NCI-H2081 treated with DMSO at 0.1 percent for 48 hours (cell line): ENCODE measurements around the gene CRYGC.

Source experiments
- DNase-seq: peaks from one replicate; lab custom pipeline; 2025; lab: John Stamatoyannopoulos, UW

CRYGC gene

GRCh38 chr2:208093128-208093527, 36.5 kb downstream of the CRYGC start:
- no peak for DNase-seq

GRCh38 chr2:208092093-208092832, 37.4 kb downstream of the CRYGC start:
- DNase-seq, result no peak

- DNase-seq, result no peak
Observed at GRCh38 chr2:208090420-208090819, 39.2 kb downstream of the CRYGC start.

GRCh38 chr2:208086029-208086428, 43.6 kb downstream of the CRYGC start:
- no peak for DNase-seq

GRCh38 chr2:208083807-208084206, 45.8 kb downstream of the CRYGC start:
- DNase-seq, result no peak
